A549 (cell line): ENCODE data around the gene ETV7.

Experiments used
- EP300 ChIP-seq, 2 experiments: fragments of >200 bp; sonication (Bioruptor Twin); formaldehyde crosslinking; IDR thresholded peaks; 2 replicates in 1 of 2; 3 replicates in 1 of 2; pipeline ENCODE4 v1.6.1; 2016 to 2017
- HOXA7 ChIP-seq: fragments of 250-450 bp; sonication (Bioruptor Pico); IDR thresholded peaks from 2 replicates; pipeline ENCODE4 v1.5.0; 2020; ENCODE audit warnings: mild to moderate bottlenecking, moderate library complexity
- MAFK ChIP-seq: fragments of 450-650 bp; IDR thresholded peaks from 2 replicates; pipeline ENCODE4 v1.6.1; 2014; ENCODE audit not compliant: partially characterized antibody
- RCOR1 ChIP-seq: fragments of 150-350 bp; IDR thresholded peaks from 2 replicates; pipeline ENCODE4 v1.6.1; 2014; ENCODE audit warnings: antibody characterized with exemption, low read length, low read depth
- SREBF2 ChIP-seq: fragments of 450-650 bp; IDR thresholded peaks from 2 replicates; pipeline ENCODE4 v1.6.1; 2014; ENCODE audit warnings: mild to moderate bottlenecking, moderate library complexity
- TF ChIP-seq, protein P1 (sequence below): fragments of >200 bp; sonication (Bioruptor Twin); formaldehyde crosslinking; IDR thresholded peaks from 3 replicates; pipeline ENCODE4 v1.5.1; 2016

DNA sequence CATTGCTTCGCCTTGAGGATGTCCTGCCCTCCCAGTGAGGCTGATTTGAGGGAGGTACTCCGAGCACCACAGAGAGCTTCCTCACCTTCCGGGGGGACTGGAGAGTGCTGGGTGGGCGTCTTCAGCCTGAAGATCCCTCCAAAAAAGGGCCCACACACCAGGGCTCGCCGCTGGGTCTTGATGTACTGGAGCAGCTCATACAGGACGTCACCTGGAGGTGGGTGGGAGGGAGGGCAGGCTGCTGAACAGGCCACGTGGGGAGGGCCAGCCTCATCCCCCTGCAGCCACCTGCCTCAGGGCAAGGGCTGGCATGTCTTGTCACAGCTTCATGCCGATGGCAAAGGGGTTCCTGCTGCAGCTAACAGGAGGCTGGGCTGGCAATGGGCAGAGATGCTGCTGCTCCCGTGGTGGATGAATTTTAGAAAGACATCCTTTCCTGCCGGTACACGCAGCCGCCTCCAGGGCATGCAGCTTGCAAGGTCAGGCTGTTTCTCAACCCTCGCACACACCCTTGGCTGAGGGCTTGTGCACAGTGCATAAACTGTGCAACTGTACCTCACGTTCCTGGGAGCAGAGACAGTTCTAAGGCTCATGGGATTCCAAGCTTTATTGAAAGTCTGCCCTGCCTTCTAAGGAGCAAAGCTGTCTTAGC is 14.0 kb downstream of the ETV7 start:
- TF ChIP-seq, protein P1, sequence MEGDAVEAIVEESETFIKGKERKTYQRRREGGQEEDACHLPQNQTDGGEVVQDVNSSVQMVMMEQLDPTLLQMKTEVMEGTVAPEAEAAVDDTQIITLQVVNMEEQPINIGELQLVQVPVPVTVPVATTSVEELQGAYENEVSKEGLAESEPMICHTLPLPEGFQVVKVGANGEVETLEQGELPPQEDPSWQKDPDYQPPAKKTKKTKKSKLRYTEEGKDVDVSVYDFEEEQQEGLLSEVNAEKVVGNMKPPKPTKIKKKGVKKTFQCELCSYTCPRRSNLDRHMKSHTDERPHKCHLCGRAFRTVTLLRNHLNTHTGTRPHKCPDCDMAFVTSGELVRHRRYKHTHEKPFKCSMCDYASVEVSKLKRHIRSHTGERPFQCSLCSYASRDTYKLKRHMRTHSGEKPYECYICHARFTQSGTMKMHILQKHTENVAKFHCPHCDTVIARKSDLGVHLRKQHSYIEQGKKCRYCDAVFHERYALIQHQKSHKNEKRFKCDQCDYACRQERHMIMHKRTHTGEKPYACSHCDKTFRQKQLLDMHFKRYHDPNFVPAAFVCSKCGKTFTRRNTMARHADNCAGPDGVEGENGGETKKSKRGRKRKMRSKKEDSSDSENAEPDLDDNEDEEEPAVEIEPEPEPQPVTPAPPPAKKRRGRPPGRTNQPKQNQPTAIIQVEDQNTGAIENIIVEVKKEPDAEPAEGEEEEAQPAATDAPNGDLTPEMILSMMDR: no peak
- TF ChIP-seq HOXA7 (CRISPR knock-in tag) (no peak), RCOR1 (no peak), SREBF2 (no peak), EP300 (IDR thresholded peaks at IDR 0.05) (no peak), MAFK (no peak)
